GM10266 (cell line): ENCODE measurements around the gene JHY.

Experiments
- DNase-seq: peaks from one replicate; pipeline ENCODE4 v3.0.0; 2012; ENCODE audit errors: extremely low spot score
- TF ChIP-seq, protein P1 (sequence below): IDR thresholded peaks from 2 replicates; pipeline ENCODE4 v1.5.1; 2012; ENCODE audit warnings: mild to moderate bottlenecking, low read depth; ENCODE audit not compliant: control insufficient read depth, insufficient read depth; ENCODE audit errors: missing control alignments

The JHY gene

GRCh38 chr11:122978299-122978620 is 95.7 kb downstream of the JHY start:
- no peak for DNase-seq

GRCh38 chr11:122979103-122979814 is 96.7 kb downstream of the JHY start:
- DNase-seq: no peak
- TF ChIP-seq, protein P1, sequence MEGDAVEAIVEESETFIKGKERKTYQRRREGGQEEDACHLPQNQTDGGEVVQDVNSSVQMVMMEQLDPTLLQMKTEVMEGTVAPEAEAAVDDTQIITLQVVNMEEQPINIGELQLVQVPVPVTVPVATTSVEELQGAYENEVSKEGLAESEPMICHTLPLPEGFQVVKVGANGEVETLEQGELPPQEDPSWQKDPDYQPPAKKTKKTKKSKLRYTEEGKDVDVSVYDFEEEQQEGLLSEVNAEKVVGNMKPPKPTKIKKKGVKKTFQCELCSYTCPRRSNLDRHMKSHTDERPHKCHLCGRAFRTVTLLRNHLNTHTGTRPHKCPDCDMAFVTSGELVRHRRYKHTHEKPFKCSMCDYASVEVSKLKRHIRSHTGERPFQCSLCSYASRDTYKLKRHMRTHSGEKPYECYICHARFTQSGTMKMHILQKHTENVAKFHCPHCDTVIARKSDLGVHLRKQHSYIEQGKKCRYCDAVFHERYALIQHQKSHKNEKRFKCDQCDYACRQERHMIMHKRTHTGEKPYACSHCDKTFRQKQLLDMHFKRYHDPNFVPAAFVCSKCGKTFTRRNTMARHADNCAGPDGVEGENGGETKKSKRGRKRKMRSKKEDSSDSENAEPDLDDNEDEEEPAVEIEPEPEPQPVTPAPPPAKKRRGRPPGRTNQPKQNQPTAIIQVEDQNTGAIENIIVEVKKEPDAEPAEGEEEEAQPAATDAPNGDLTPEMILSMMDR: no peak

More at GRCh38 chr11:122978299-122978620, 95.7 kb downstream of the JHY start:
- TF ChIP-seq, protein P1: no peak

GRCh38 chr11:122979815-122980595 is 97.4 kb downstream of the JHY start:
- DNase-seq: peak; percentile 29
- TF ChIP-seq, protein P1: no peak

- DNase-seq: peak; percentile 77
- TF ChIP-seq, protein P1: no peak
Observed at GRCh38 chr11:122981388-122982264, 99.1 kb downstream of the JHY start, which contains the start of gene BSX. BSX (minus strand) TSS chr11:122981834; CDS start chr11:122981671, 163 bp downstream.

GRCh38 chr11:122983438-122984185 is 101.1 kb downstream of the JHY start:
- TF ChIP-seq, protein P1: no peak
- DNase-seq: peak; percentile 26

GRCh38 chr11:122984186-122985011 is 101.8 kb downstream of the JHY start:
- peak; percentile 43 for DNase-seq
- TF ChIP-seq, protein P1: no peak
